Right atrium auricular region (tissue), 2 donors: ENCODE data around the gene DNAJC21. TPM values are rescaled to one million over a fixed set of nuclear protein-coding genes. Genes with fewer than 3 reads are reported as not detected.

Source experiments
- DNase-seq: peaks from one replicate; pipeline ENCODE4 v3.0.0-alpha.2; 2019; ENCODE audit warnings: low spot score
- H3K27ac ChIP-seq, 2 donors: fragments of 200-600 bp; sonication (generic); 1 replicate in 1 of 2; 2 replicates in 1 of 2; pipeline ENCODE4 v1.5.1; 2016 to 2019
- H3K27me3 ChIP-seq, 2 donors: fragments of 200-600 bp; sonication (generic); one replicate each; pipeline versions ENCODE4 v1.5.1 to v1.6.0; 2017 to 2019
- H3K36me3 ChIP-seq: fragments of 200-600 bp; sonication (generic); one replicate; pipeline ENCODE4 v1.5.1; 2016
- H3K4me1 ChIP-seq, 2 donors: fragments of 200-600 bp; sonication (generic); one replicate each; pipeline versions ENCODE4 v1.5.1 to v1.6.0; 2017 to 2019
- H3K4me3 ChIP-seq, 2 donors: fragments of 200-600 bp; sonication (generic); 1 replicate in 1 of 2; 2 replicates in 1 of 2; pipeline ENCODE4 v1.5.1; 2017 to 2019; ENCODE audit warnings: mild to moderate bottlenecking in 1 of 2, moderate library complexity in 1 of 2
- H3K9me3 ChIP-seq, 2 donors: fragments of 200-600 bp; sonication (generic); one replicate each; pipeline ENCODE4 v1.5.1; 2019
- CTCF ChIP-seq, 2 donors: fragments of 200-600 bp; sonication (generic); IDR thresholded peaks; one replicate each; pipeline ENCODE4 v1.5.1; 2019; ENCODE audit warnings: antibody characterized with exemption in 2 of 2
- total RNA-seq, 2 donors: library from RNA; depleted of rRNA; stranded (reverse); fragments of >200 nt; gene quantifications; one replicate each; pipeline ENCODE4 v1.1.0, GENCODE V29; 2016

Gene DNAJC21
- total RNA-seq, 2 donors from 2014 or later = 39.1 to 50.8 TPM

GRCh38 chr5:34998058-34998789 is 68.9 kb downstream of the DNAJC21 start:
- TF ChIP-seq CTCF (IDR thresholded peaks at IDR 0.05) = no peak
- Histone ChIP-seq H3K4me1 (no peaks in the 10 kb centered on the region), H3K27me3 (no peaks in the 10 kb centered on the region), H3K36me3 (no peaks in the 10 kb centered on the region), H3K4me3 (no peak overlapping the region), H3K9me3 (no peaks in the 10 kb centered on the region), H3K27ac (no peak overlapping the region)
- no peak for DNase-seq

GRCh38 chr5:35001842-35002241 is 72.5 kb downstream of the DNAJC21 start:
- no peak for TF ChIP-seq CTCF (IDR thresholded peaks at IDR 0.05)
- Histone ChIP-seq H3K4me3 (no peak overlapping the region), H3K36me3 (no peaks in the 10 kb centered on the region), H3K9me3 (no peaks in the 10 kb centered on the region), H3K27me3 (no peaks in the 10 kb centered on the region), H3K4me1 (no peaks in the 10 kb centered on the region), H3K27ac (no peak overlapping the region)
- DNase-seq = no peak

- no peak overlapping the region for H3K27ac ChIP-seq
- no peaks in the 10 kb centered on the region for H3K4me1 ChIP-seq
- DNase-seq = no peak
- TF ChIP-seq CTCF (IDR thresholded peaks at IDR 0.05) = no peak
- H3K27me3 ChIP-seq = no peaks in the 10 kb centered on the region
- no peaks in the 10 kb centered on the region for H3K9me3 ChIP-seq
- H3K4me3 ChIP-seq = no peak overlapping the region
- no peaks in the 10 kb centered on the region for H3K36me3 ChIP-seq
These were observed 73.1 kb downstream of the DNAJC21 start for GRCh38 chr5:35002459-35002858.

GRCh38 chr5:35003018-35003957 is 73.9 kb downstream of the DNAJC21 start:
- Histone ChIP-seq H3K27me3 (no peaks in the 10 kb centered on the region), H3K36me3 (no peaks in the 10 kb centered on the region), H3K4me3 (no peak overlapping the region), H3K27ac (no peak overlapping the region), H3K4me1 (no peaks in the 10 kb centered on the region), H3K9me3 (no peaks in the 10 kb centered on the region)
- no peak for DNase-seq
- TF ChIP-seq CTCF (IDR thresholded peaks at IDR 0.05) = peak; percentile 87 to 92

GRCh38 chr5:35004200-35004599 is 74.8 kb downstream of the DNAJC21 start:
- TF ChIP-seq CTCF (IDR thresholded peaks at IDR 0.05) = no peak
- Histone ChIP-seq H3K27ac (no peak overlapping the region), H3K36me3 (no peaks in the 10 kb centered on the region), H3K27me3 (no peaks in the 10 kb centered on the region), H3K4me3 (no peak overlapping the region), H3K9me3 (no peaks in the 10 kb centered on the region), H3K4me1 (no peaks in the 10 kb centered on the region)
- no peak for DNase-seq
